NCI-H2196 (cell line): ENCODE data around the gene PPP2R2C.

ENCODE experiments used
- DNase-seq: peaks from one replicate; lab custom pipeline; 2025; ENCODE audit not compliant: unreplicated experiment; lab: John Stamatoyannopoulos, UW

Gene PPP2R2C

GRCh38 chr4:6292376-6293096, 179.9 kb downstream of the PPP2R2C start:
- DNase-seq: no peak

DNA sequence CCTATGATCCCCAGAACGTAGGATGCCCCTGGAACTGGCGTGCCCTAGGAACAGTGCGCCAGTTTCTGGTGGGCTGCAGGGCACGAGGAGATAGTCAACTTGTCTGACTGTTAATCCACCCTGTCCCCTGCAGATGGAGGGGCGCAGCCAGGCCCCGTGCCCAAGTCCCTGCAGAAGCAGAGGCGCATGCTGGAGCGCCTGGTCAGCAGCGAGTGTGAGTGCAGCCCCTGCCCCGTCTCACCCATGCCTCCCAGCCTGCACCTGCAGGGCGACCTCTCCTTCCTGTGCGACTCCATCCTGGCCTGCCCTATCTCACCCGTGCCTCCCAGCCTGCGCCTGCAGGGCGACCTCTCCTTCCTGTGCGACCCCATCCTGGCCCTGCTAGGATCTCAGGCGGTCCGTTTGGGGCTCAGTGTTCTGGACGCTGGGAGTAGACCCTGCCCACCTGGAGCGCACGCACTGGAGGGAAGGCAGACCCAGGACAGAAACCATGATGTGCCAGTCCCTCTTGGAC, 180.6 kb downstream of the PPP2R2C start:
- no peak for DNase-seq

GRCh38 chr4:6290769-6291547, 181.5 kb downstream of the PPP2R2C start:
- no peak for DNase-seq

- DNase-seq: no peak
These were observed 182.2 kb downstream of the PPP2R2C start for GRCh38 chr4:6290256-6290655.

DNA sequence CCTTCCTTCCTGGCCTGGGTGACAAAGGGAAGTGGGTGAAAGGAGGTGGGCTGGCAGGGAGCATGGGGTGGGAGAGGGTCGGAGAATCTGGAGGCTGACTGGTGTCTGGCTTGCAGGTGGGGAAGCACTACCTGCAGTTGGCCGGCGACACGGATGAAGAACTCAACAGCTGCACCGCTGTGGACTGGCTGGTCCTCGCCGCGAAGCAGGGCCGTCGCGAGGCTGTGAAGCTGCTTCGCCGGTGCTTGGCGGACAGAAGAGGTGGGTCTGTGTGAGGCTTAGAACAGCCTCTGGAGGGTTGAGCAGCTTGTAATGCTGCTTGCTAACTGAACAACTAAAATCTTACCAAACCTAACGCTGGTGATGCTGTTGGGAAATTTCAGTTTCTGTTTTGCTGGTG, 183.5 kb downstream of the PPP2R2C start:
- DNase-seq: no peak

GRCh38 chr4:6288342-6288741, 184.1 kb downstream of the PPP2R2C start:
- DNase-seq: no peak

- no peak for DNase-seq
These were observed 185.2 kb downstream of the PPP2R2C start for GRCh38 chr4:6287017-6287788.

- no peak for DNase-seq
These were observed 189.1 kb downstream of the PPP2R2C start for GRCh38 chr4:6283282-6283681.

DNA sequence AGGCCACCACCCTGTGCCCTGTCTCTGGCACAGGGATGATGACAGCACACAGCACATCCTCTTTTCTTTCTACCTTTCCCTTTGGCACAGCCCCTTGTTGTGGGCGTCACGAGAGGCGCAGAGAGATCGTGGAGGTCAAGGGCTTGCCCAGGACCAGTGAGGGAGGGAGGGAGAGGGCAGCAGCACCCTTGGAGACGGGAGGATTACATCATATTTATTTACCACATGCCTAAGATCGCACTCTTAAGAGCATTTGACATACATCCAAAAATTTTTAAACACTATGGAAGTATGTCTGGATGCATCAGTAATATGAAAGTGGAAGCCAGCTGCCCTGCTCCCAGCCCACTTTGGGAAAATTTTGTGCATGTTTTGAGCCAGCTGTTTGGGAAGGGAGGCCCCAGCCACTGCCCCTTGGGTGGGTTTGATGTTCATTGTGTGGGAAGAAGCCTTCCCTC, 190.1 kb downstream of the PPP2R2C start:
- no peak for DNase-seq

DNA sequence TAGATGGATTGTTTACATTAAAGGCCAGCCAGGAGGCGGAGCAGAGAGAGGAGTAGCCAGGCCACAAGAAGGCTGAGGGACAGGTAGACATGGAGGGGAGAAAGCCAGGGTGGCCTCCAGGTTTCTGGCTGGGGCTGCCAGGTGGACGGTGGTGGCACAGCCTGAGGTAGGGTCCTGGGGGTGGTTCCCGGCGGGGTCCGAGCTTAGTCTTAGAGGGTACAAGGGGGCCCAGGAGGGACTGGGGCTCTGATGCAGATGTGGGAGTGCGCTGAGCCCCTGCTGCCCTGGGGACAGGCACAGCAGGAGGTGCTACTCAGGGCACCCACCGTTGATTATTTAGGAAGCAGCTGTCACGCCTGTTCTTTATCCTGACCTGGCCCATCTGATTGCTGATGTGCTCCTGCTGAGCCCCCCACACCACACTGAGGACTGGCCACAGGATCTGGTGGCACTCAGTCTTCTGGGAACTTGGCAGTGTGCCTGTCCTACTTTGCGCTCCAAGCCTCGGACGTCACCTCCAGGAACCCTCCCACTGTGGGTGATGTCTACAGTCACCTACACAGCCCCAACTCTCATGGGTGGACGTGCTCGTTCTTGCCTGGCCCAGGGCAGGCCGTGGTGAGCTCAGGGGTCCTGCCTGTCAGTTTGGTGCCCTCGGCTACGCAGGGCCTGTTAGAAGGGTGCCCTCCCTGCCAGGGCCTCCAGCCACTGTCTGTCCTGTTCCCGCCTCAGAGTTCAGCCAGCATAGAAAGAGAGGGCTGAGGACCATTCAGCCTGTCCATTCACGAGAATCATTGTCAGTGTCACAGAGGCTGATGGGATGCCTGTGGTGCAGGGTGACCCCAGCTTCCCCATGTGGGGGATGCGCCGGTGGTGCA, 190.7 kb downstream of the PPP2R2C start:
- DNase-seq: no peak

GRCh38 chr4:6280365-6280996, 191.9 kb downstream of the PPP2R2C start:
- DNase-seq: no peak

DNA sequence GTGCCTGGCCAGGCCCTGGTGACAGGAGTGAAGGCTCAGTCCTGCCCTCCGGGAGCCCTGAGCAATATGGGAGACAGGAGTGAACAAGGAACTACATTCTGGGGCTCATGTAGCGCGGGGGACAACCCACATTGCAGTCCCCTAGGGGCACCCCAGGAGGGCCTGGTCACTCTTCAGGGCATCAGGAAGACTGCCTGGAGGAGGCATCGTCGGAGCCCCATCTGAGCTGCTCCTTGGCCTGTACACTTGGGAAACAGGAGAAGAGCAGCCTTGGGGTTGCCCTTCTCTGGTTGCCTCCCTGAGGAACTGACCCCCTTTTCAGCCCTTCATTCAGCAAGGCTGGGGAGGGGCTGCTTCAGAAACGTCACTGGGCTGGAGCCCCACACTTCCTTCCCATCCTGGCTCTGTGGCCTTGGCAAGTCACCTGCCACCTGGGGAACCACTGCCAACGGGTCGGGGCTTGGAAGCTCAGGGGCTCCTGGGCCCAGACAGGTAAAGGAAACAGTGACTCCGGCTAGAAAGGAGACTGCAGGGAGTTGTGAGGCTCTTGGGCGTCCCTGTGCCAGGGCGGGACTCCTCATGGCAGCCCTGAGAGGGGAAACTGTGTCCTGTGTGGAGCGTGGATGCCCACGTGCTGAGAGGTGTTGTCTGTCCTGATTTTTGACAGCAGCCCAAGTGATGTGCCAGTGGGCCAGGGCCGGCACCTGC, 192.7 kb downstream of the PPP2R2C start:
- DNase-seq: no peak

DNA sequence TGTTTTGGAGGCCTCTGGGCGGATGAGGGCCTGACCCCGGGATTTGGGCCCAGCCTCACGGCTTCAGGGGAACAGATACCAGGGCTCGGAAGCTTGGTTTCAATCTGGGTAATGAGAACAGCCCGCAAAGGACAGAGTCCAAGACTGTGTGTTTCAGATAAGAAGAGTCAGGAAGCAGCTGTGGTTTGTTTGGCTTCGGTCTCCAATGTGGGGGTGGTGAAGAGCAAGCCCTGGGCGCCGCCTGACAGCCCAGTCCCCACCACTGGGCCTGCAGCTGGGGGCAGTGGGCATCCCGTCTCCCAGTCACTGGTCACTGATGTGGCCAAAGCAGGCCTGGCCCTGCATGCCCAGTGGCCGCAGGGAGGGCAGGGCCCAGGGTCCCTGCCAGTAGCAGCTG, 193.6 kb downstream of the PPP2R2C start:
- no peak for DNase-seq

DNA sequence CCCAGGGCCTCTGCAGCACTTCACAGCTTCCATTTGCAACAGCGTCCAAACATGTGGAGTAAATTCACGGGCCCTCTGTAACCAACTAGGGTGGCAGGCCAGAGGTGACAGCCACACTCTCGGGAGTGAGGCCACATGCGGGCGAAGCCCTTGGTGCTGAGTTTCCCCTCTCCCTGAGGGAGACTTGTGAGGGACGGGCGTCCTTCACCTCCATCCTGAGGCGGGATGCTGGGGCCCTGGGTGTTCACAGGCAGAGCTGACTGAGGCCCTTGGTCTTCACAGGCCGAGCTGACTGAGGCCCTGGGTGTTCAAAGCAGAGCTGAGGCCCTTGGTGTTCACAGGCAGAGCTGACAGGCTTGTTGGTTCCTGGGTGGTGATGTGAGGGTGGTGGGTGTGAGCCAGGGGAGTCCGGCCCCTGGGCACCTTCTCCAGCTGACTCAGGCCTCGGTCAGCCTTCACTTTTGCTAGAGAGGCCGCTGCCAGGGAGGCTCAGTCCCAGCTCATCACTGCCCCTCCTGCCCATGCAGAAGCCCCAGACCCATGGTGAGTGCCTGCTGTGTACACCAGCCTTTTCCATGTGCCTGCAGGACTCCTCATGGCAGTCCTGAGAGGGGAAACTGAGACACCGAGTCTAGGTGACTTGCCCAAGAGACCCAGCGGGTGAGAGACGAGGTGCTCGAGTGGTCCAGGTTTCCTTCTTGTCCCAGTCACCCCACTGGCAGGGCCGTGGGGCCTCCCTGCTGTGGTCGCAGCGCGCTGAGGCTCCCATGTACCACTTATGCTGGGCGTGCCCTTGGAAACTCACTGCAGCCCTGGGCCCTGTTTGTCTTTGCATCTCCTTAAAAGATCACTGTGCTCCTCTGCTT, 194.2 kb downstream of the PPP2R2C start:
- no peak for DNase-seq

- DNase-seq: no peak
These were observed 195.1 kb downstream of the PPP2R2C start for GRCh38 chr4:6277139-6277802.

- DNase-seq: no peak
These were observed 196.3 kb downstream of the PPP2R2C start for GRCh38 chr4:6275898-6276806.

GRCh38 chr4:6275351-6275750, 197.1 kb downstream of the PPP2R2C start:
- no peak for DNase-seq
